ENCODE results near the gene EEIG2.

Gene EEIG2

GRCh38 chr1:108590957-108591356 lies 31.1 kb downstream of the EEIG2 start:
- Histone ChIP-seq H3K27ac (peak overlapping the region; percentile 68 to 78), H3K9me3 (no peaks in the 10 kb centered on the region), H3K4me1 (peaks cover 0 to 38% (median 15%) of the 10 kb centered on the region in 4 donors), H3K27me3 (no peaks in the 10 kb centered on the region), H3K4me3 (peak overlapping the region in 1 of 2 donors; percentile 6), H3K36me3 (no peaks in the 10 kb centered on the region)
- no peak for DNase-seq
- intact Hi-C loops (cut with DNase I; ENCODE audit: low total_unique reads) = no loop called here
- TF ChIP-seq CTCF (IDR thresholded peaks at IDR 0.05) = no peak

- TF ChIP-seq CTCF (IDR thresholded peaks at IDR 0.05) = no peak
- intact Hi-C loops (cut with DNase I; ENCODE audit: low total_unique reads) = no loop called here
- DNase-seq = peak; percentile 29 to 64
- Histone ChIP-seq H3K36me3 (no peaks in the 10 kb centered on the region), H3K4me1 (peaks cover 0 to 43% (median 18%) of the 10 kb centered on the region in 4 donors), H3K4me3 (peak overlapping the region in 1 of 2 donors; percentile 6), H3K27me3 (no peaks in the 10 kb centered on the region), H3K9me3 (no peaks in the 10 kb centered on the region), H3K27ac (peak overlapping the region; percentile 68 to 78)
Observed at GRCh38 chr1:108591466-108591865, 31.6 kb downstream of the EEIG2 start.

GRCh38 chr1:108592030-108592759 lies 32.3 kb downstream of the EEIG2 start:
- Histone ChIP-seq H3K4me3 (no peak overlapping the region), H3K9me3 (no peaks in the 10 kb centered on the region), H3K4me1 (peaks cover 0 to 46% (median 18%) of the 10 kb centered on the region in 4 donors), H3K27me3 (no peaks in the 10 kb centered on the region), H3K27ac (peak overlapping the region; percentile 68 to 78), H3K36me3 (no peaks in the 10 kb centered on the region)
- intact Hi-C loops (cut with DNase I; ENCODE audit: low total_unique reads) = no loop called here
- no peak for DNase-seq
- no peak for TF ChIP-seq CTCF (IDR thresholded peaks at IDR 0.05)

GRCh38 chr1:108593448-108593847 lies 33.5 kb downstream of the EEIG2 start:
- Histone ChIP-seq H3K4me3 (no peak overlapping the region), H3K9me3 (no peaks in the 10 kb centered on the region), H3K27me3 (no peaks in the 10 kb centered on the region), H3K4me1 (peaks cover 0 to 46% (median 18%) of the 10 kb centered on the region in 4 donors), H3K36me3 (no peaks in the 10 kb centered on the region), H3K27ac (peak overlapping the region in 1 of 2 donors; percentile 21)
- intact Hi-C loops (cut with DNase I; ENCODE audit: low total_unique reads) = no loop called here
- no peak for TF ChIP-seq CTCF (IDR thresholded peaks at IDR 0.05)
- no peak for DNase-seq

- Histone ChIP-seq H3K4me1 (peaks cover 0 to 38% (median 14%) of the 10 kb centered on the region in 4 donors), H3K27me3 (no peaks in the 10 kb centered on the region), H3K9me3 (no peaks in the 10 kb centered on the region), H3K27ac (peak overlapping the region; percentile 6 to 30), H3K4me3 (no peak overlapping the region), H3K36me3 (no peaks in the 10 kb centered on the region)
- no peak for TF ChIP-seq CTCF (IDR thresholded peaks at IDR 0.05)
- no peak for DNase-seq
- intact Hi-C loops (cut with DNase I; ENCODE audit: low total_unique reads) = no loop called here
Observed at GRCh38 chr1:108595507-108595906, 35.6 kb downstream of the EEIG2 start.
